Superior temporal gyrus (tissue), 1 donor: ENCODE measurements around the gene ADCY2.
A peak's percentile ranks its signal among the peaks of the same experiment; 100 is the strongest.

Experiments used
- DNase-seq: peaks from one replicate; pipeline ENCODE4 v3.0.0-alpha.2; 2016; ENCODE audit errors: extremely low spot score

Gene ADCY2

GRCh38 chr5:7437836-7438235, 41.9 kb downstream of the ADCY2 start:
- DNase-seq, result no peak

GRCh38 chr5:7445068-7445467, 49.1 kb downstream of the ADCY2 start:
- DNase-seq, result no peak

GRCh38 chr5:7445831-7446230, 49.9 kb downstream of the ADCY2 start:
- no peak for DNase-seq

- no peak for DNase-seq
Measured at GRCh38 chr5:7446913-7447312, 51.0 kb downstream of the ADCY2 start.

GRCh38 chr5:7453947-7454346, 58.0 kb downstream of the ADCY2 start:
- no peak for DNase-seq

- no peak for DNase-seq
Measured at GRCh38 chr5:7456206-7456605, 60.3 kb downstream of the ADCY2 start.

- no peak for DNase-seq
Measured at GRCh38 chr5:7461371-7461770, 65.4 kb downstream of the ADCY2 start.

GRCh38 chr5:7462758-7463157, 66.8 kb downstream of the ADCY2 start:
- DNase-seq, result no peak

- DNase-seq, result no peak
Measured at GRCh38 chr5:7464182-7464581, 68.2 kb downstream of the ADCY2 start.

- DNase-seq, result no peak
Measured at GRCh38 chr5:7467179-7467578, 71.2 kb downstream of the ADCY2 start.

- no peak for DNase-seq
Measured at GRCh38 chr5:7468742-7469141, 72.8 kb downstream of the ADCY2 start.

- no peak for DNase-seq
Measured at GRCh38 chr5:7471710-7472109, 75.8 kb downstream of the ADCY2 start.

GRCh38 chr5:7473115-7473514, 77.2 kb downstream of the ADCY2 start:
- DNase-seq, result no peak

GRCh38 chr5:7473668-7474215, 77.8 kb downstream of the ADCY2 start:
- DNase-seq, result no peak

- no peak for DNase-seq
Measured at GRCh38 chr5:7474821-7475403, 79.0 kb downstream of the ADCY2 start.

GRCh38 chr5:7478459-7478858, 82.5 kb downstream of the ADCY2 start:
- no peak for DNase-seq

- no peak for DNase-seq
Measured at GRCh38 chr5:7488734-7489133, 92.8 kb downstream of the ADCY2 start.

GRCh38 chr5:7492371-7492770, 96.4 kb downstream of the ADCY2 start:
- no peak for DNase-seq

GRCh38 chr5:7493081-7493480, 97.1 kb downstream of the ADCY2 start:
- DNase-seq, result no peak

- DNase-seq, result no peak
Measured at GRCh38 chr5:7493622-7494021, 97.7 kb downstream of the ADCY2 start.

GRCh38 chr5:7494481-7495130, 98.7 kb downstream of the ADCY2 start:
- DNase-seq, result peak; percentile 34

GRCh38 chr5:7495131-7495517, 99.2 kb downstream of the ADCY2 start:
- DNase-seq, result no peak

- no peak for DNase-seq
Measured at GRCh38 chr5:7500256-7500655, 104.3 kb downstream of the ADCY2 start.

GRCh38 chr5:7501061-7501460, 105.1 kb downstream of the ADCY2 start:
- peak; percentile 42 for DNase-seq
